ENCODE measurements around the gene SCO2. TPM values are rescaled to one million over a fixed set of nuclear protein-coding genes. Genes with fewer than 3 reads are reported as not detected.

Gene SCO2
- total RNA-seq, 1 experiment from 2014 or later = 7.0 TPM

DNA sequence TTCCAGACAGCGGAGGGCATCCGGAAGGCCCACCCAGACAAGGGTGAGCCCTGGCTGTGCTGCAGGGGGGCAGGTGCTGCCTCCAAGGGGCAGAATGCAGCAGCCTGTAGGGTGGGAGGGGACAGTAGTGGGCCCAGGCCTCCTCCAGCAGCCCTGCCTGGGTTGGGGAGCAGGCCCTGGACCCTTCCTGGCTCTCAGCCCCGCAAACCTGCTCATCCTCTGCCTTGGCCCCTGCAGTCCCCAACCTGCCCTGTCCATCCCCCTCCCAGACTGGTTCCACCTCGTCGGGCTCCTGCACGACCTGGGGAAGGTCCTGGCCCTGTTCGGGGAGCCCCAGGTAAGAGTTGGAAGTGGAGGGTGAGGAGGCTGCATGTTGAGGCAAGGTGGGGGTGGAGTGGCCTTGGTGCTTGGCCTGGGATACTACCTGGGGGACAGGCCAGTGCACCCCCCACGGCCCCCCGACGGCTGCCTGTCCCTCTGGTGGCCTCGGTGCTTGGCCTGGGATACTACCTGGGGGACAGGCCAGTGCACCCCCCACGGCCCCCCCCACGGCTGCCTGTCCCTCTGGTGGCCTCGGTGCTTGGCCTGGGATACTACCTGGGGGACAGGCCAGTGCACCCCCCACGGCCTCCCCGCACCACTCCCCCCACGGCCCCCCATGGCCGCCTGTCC lies 37.3 kb downstream of the SCO2 start:
- Histone ChIP-seq H3K4me3 (replicated peaks in 1 of 2; ENCODE audit: low read depth in 1 of 2, low read length in 2 of 2) (no peak overlapping the region), H3K79me2 (ENCODE audit: insufficient read depth, low read length) (no peaks in the 10 kb centered on the region), H3K9me3 (ENCODE audit: control insufficient read depth in 1 of 2, insufficient read depth in 1 of 2, low read depth in 1 of 2, low read length in 2 of 2) (no peaks in the 10 kb centered on the region), H3K9me2 (ENCODE audit: insufficient read depth) (no peaks in the 10 kb centered on the region), H3K4me2 (ENCODE audit: low read length) (no peak overlapping the region), H2AFZ (ENCODE audit: low read depth, low read length, poor library complexity, severe bottlenecking) (no peak overlapping the region), H3K27me3 (ENCODE audit: insufficient read depth, low read length) (no peaks in the 10 kb centered on the region), H3K36me3 (ENCODE audit: control insufficient read depth in 1 of 2, insufficient read depth in 2 of 2, low read length in 2 of 2) (no peaks in the 10 kb centered on the region), H3K9ac (ENCODE audit: low read length) (no peak overlapping the region), H4K20me1 (ENCODE audit: insufficient read depth) (no peaks in the 10 kb centered on the region), H3K4me1 (ENCODE audit: control insufficient read depth in 1 of 2, insufficient read depth in 2 of 2, low read length in 2 of 2) (peaks cover 6 to 19% of the 10 kb centered on the region in 2 experiments; a peak in 3 of 4 replicates), H3K27ac (ENCODE audit: low read depth, low read length) (no peak overlapping the region)
- ATAC-seq (no peak), DNase-seq (ENCODE audit: low read depth, low spot score) (no peak)
- POLR2A ChIA-PET = no interaction called here
- CTCF ChIA-PET = no interaction called here
- no peak for TF ChIP-seq SIN3A (IDR thresholded peaks at IDR 0.05; ENCODE audit: low read depth)
- TF ChIP-seq CBX3 (IDR thresholded peaks at IDR 0.05; ENCODE audit: low read depth) = no peak
- no peak for TF ChIP-seq ZNF274 (IDR thresholded peaks at IDR 0.05; ENCODE audit: low read depth, low read length)
- no peak for TF ChIP-seq TCF7L2 (IDR thresholded peaks at IDR 0.05; ENCODE audit: borderline replicate concordance, extremely low read depth, insufficient read depth, insufficient read length)
- TF ChIP-seq RAD21 (IDR thresholded peaks at IDR 0.05; ENCODE audit: low read depth) = no peak
- TF ChIP-seq, protein P1, sequence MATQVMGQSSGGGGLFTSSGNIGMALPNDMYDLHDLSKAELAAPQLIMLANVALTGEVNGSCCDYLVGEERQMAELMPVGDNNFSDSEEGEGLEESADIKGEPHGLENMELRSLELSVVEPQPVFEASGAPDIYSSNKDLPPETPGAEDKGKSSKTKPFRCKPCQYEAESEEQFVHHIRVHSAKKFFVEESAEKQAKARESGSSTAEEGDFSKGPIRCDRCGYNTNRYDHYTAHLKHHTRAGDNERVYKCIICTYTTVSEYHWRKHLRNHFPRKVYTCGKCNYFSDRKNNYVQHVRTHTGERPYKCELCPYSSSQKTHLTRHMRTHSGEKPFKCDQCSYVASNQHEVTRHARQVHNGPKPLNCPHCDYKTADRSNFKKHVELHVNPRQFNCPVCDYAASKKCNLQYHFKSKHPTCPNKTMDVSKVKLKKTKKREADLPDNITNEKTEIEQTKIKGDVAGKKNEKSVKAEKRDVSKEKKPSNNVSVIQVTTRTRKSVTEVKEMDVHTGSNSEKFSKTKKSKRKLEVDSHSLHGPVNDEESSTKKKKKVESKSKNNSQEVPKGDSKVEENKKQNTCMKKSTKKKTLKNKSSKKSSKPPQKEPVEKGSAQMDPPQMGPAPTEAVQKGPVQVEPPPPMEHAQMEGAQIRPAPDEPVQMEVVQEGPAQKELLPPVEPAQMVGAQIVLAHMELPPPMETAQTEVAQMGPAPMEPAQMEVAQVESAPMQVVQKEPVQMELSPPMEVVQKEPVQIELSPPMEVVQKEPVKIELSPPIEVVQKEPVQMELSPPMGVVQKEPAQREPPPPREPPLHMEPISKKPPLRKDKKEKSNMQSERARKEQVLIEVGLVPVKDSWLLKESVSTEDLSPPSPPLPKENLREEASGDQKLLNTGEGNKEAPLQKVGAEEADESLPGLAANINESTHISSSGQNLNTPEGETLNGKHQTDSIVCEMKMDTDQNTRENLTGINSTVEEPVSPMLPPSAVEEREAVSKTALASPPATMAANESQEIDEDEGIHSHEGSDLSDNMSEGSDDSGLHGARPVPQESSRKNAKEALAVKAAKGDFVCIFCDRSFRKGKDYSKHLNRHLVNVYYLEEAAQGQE (IDR thresholded peaks at IDR 0.05; ENCODE audit: low read depth) = no peak
- TF ChIP-seq, protein P2, sequence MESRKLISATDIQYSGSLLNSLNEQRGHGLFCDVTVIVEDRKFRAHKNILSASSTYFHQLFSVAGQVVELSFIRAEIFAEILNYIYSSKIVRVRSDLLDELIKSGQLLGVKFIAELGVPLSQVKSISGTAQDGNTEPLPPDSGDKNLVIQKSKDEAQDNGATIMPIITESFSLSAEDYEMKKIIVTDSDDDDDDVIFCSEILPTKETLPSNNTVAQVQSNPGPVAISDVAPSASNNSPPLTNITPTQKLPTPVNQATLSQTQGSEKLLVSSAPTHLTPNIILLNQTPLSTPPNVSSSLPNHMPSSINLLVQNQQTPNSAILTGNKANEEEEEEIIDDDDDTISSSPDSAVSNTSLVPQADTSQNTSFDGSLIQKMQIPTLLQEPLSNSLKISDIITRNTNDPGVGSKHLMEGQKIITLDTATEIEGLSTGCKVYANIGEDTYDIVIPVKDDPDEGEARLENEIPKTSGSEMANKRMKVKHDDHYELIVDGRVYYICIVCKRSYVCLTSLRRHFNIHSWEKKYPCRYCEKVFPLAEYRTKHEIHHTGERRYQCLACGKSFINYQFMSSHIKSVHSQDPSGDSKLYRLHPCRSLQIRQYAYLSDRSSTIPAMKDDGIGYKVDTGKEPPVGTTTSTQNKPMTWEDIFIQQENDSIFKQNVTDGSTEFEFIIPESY (IDR thresholded peaks at IDR 0.05; ENCODE audit: extremely low read depth, insufficient replicate concordance, low read length) = no peak
- no peak for TF ChIP-seq EGR1 (IDR thresholded peaks at IDR 0.05; ENCODE audit: low read depth)
- TF ChIP-seq, protein P3, sequence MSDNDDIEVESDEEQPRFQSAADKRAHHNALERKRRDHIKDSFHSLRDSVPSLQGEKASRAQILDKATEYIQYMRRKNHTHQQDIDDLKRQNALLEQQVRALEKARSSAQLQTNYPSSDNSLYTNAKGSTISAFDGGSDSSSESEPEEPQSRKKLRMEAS (IDR thresholded peaks at IDR 0.05) = no peak
- TF ChIP-seq FOSL1 (IDR thresholded peaks at IDR 0.05; ENCODE audit: low read depth) = no peak
- no peak for TF ChIP-seq POLR2A (IDR thresholded peaks at IDR 0.05; ENCODE audit: borderline replicate concordance, extremely low read depth, insufficient read depth, insufficient read length)
- no peak for TF ChIP-seq SRF (IDR thresholded peaks at IDR 0.05; ENCODE audit: low read depth)
- TF ChIP-seq SP1 (IDR thresholded peaks at IDR 0.05; ENCODE audit: low read depth) = no peak
- no peak for TF ChIP-seq EZH2 (IDR thresholded peaks at IDR 0.05)
- TF ChIP-seq, protein P4, sequence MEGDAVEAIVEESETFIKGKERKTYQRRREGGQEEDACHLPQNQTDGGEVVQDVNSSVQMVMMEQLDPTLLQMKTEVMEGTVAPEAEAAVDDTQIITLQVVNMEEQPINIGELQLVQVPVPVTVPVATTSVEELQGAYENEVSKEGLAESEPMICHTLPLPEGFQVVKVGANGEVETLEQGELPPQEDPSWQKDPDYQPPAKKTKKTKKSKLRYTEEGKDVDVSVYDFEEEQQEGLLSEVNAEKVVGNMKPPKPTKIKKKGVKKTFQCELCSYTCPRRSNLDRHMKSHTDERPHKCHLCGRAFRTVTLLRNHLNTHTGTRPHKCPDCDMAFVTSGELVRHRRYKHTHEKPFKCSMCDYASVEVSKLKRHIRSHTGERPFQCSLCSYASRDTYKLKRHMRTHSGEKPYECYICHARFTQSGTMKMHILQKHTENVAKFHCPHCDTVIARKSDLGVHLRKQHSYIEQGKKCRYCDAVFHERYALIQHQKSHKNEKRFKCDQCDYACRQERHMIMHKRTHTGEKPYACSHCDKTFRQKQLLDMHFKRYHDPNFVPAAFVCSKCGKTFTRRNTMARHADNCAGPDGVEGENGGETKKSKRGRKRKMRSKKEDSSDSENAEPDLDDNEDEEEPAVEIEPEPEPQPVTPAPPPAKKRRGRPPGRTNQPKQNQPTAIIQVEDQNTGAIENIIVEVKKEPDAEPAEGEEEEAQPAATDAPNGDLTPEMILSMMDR (IDR thresholded peaks at IDR 0.05 in 2 of 3, conservative IDR thresholded peaks at IDR 0.05 in 1 of 3; ENCODE audit: borderline replicate concordance in 1 of 3, insufficient read depth in 1 of 3, low read depth in 2 of 3, low read length in 2 of 3) = no peak
- no peak for TF ChIP-seq YY1 (IDR thresholded peaks at IDR 0.05; ENCODE audit: extremely low read depth, insufficient replicate concordance, low read depth, low read length)
- TF ChIP-seq, protein P5, sequence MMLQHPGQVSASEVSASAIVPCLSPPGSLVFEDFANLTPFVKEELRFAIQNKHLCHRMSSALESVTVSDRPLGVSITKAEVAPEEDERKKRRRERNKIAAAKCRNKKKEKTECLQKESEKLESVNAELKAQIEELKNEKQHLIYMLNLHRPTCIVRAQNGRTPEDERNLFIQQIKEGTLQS (IDR thresholded peaks at IDR 0.05) = no peak
- TF ChIP-seq POLR2AphosphoS5 (IDR thresholded peaks at IDR 0.05; ENCODE audit: low read depth, low read length) = no peak
- intact Hi-C loops (cut with micrococcal nuclease) = no loop called here
- BruUV-seq (replicated peaks) = no TSS peak
- RAD21 ChIA-PET (ENCODE audit: low non-redundant PET in 1 of 2, low total read pairs in 2 of 2, uncharacterized antibody in 2 of 2, unreplicated experiment in 2 of 2) = no interaction called here

Measured in HCT116 (cell line).